IMR-90 (cell line): ENCODE measurements around the gene RIMS4. TPM values are rescaled to one million over a fixed set of nuclear protein-coding genes. Genes with fewer than 3 reads are reported as not detected.

Source experiments
- ATAC-seq: fragments of 200-7000 bp; cut with Tn5 transposase; 2 replicates; pipeline ENCODE4 v1.9.1; 2020; ENCODE audit warnings: low read depth, mild to moderate bottlenecking, moderate library complexity
- BruUV-seq: library from RNA; stranded (reverse); fragments of 400-500 nt; replicated peaks from 2 replicates; lab custom pipeline; 2021; lab: Mats Ljungman, UMichigan
- CTCF ChIA-PET: fragments of 300-600 bp; formaldehyde crosslinking; extraction: SDS; loops from one replicate; lab custom pipeline; 2021; ENCODE audit warnings: antibody characterized with exemption; lab: Yijun Ruan, JAX
- POLR2A ChIA-PET: fragments of 300-600 bp; sonication (Branson Sonifier 250); formaldehyde crosslinking; loops from one replicate; lab custom pipeline; 2022; ENCODE audit warnings: antibody characterized with exemption; ENCODE audit not compliant: unreplicated experiment; lab: Charles Lee
- DNase-seq: peaks from one replicate; pipeline ENCODE4 v3.0.0; 2013
- H2AFZ ChIP-seq: replicated peaks from 2 replicates; pipeline ENCODE3; 2013; ENCODE audit warnings: low read length, mild to moderate bottlenecking; ENCODE audit not compliant: poor library complexity
- H2AK5ac ChIP-seq: 2 replicates; pipeline ENCODE4 v1.6.1; 2013; ENCODE audit warnings: low read depth, low read length, inconsistent platforms
- H2AK9ac ChIP-seq: replicated peaks from 2 replicates; pipeline ENCODE3; 2013; ENCODE audit warnings: mild to moderate bottlenecking, low read depth, low read length, moderate library complexity; ENCODE audit not compliant: poor library complexity
- H2BK120ac ChIP-seq: 2 replicates; pipeline ENCODE4 v1.6.1; 2013; ENCODE audit warnings: low read depth, low read length, inconsistent platforms
- H2BK15ac ChIP-seq: 3 replicates; pipeline ENCODE4 v1.6.1; 2013; ENCODE audit warnings: low read depth, low read length, inconsistent platforms
- H2BK20ac ChIP-seq: 2 replicates; pipeline ENCODE4 v1.6.1; 2013; ENCODE audit warnings: low read depth, mild to moderate bottlenecking, inconsistent platforms, low read length, moderate library complexity
- H2BK5ac ChIP-seq: 2 replicates; pipeline ENCODE4 v1.6.1; 2013; ENCODE audit warnings: mild to moderate bottlenecking, low read depth, low read length, inconsistent platforms; ENCODE audit not compliant: poor library complexity, severe bottlenecking
- H3K14ac ChIP-seq: replicated peaks from 2 replicates; pipeline ENCODE4 v1.6.1; 2013; ENCODE audit warnings: low read depth, low read length, inconsistent platforms
- H3K18ac ChIP-seq: 2 replicates; pipeline ENCODE4 v1.6.1; 2013; ENCODE audit warnings: low read depth, low read length, control low read depth
- H3K23ac ChIP-seq: 2 replicates; pipeline ENCODE4 v1.6.1; 2013; ENCODE audit warnings: low read depth, low read length, inconsistent platforms
- H3K27ac ChIP-seq: 2 replicates; pipeline ENCODE4 v1.5.1; 2013; ENCODE audit warnings: mild to moderate bottlenecking, control low read depth, low read length; ENCODE audit not compliant: insufficient read depth
- H3K27me3 ChIP-seq: 2 replicates; pipeline ENCODE4 v1.6.1; 2013; ENCODE audit warnings: low read length; ENCODE audit not compliant: control insufficient read depth, insufficient read depth
- H3K36me3 ChIP-seq: 2 replicates; pipeline ENCODE4 v1.6.1; 2013; ENCODE audit warnings: low read length, mixed read lengths; ENCODE audit not compliant: control insufficient read depth, insufficient read depth
- H3K4ac ChIP-seq: 2 replicates; pipeline ENCODE4 v1.6.1; 2013; ENCODE audit warnings: low read depth, low read length, inconsistent platforms
- H3K4me1 ChIP-seq: 2 replicates; pipeline ENCODE4 v1.6.1; 2013; ENCODE audit warnings: low read length, mixed read lengths; ENCODE audit not compliant: control insufficient read depth, insufficient read depth
- H3K4me2 ChIP-seq: 2 replicates; pipeline ENCODE4 v1.6.1; 2013; ENCODE audit warnings: low read depth, mild to moderate bottlenecking, control low read depth, low read length, moderate library complexity
- H3K4me3 ChIP-seq: 2 replicates; pipeline ENCODE4 v1.5.1; 2013; ENCODE audit warnings: low read depth, mild to moderate bottlenecking, control low read depth, low read length, moderate library complexity; ENCODE audit not compliant: insufficient read depth
- H3K56ac ChIP-seq: 2 replicates; pipeline ENCODE4 v1.6.1; 2013; ENCODE audit warnings: low read length, inconsistent platforms; ENCODE audit not compliant: insufficient read depth; ENCODE audit errors: extremely low read depth
- H3K79me1 ChIP-seq, 2 experiments: 2 replicates each; pipeline ENCODE4 v1.6.1; 2013; ENCODE audit warnings: low read length in 2 of 2, inconsistent platforms in 1 of 2, low read depth in 1 of 2
- H3K9ac ChIP-seq: 2 replicates; pipeline ENCODE4 v1.6.1; 2013; ENCODE audit warnings: low read depth, low read length, control low read depth
- H3K9me1 ChIP-seq: 2 replicates; pipeline ENCODE4 v1.6.1; 2013; ENCODE audit warnings: low read length, inconsistent platforms; ENCODE audit not compliant: insufficient read depth
- H3K9me3 ChIP-seq: 2 replicates; pipeline ENCODE4 v1.6.1; 2013; ENCODE audit warnings: low read length; ENCODE audit not compliant: control insufficient read depth, insufficient read depth
- H4K20me1 ChIP-seq: 2 replicates; pipeline ENCODE4 v1.6.1; 2013; ENCODE audit warnings: low read length, inconsistent platforms; ENCODE audit not compliant: insufficient read depth
- H4K5ac ChIP-seq: 2 replicates; pipeline ENCODE4 v1.6.1; 2013; ENCODE audit warnings: mild to moderate bottlenecking, low read depth, low read length, control low read depth
- H4K8ac ChIP-seq, 2 experiments: 2 replicates each; pipeline ENCODE4 v1.6.1; 2013; ENCODE audit warnings: low read depth in 2 of 2, low read length in 2 of 2, control low read depth in 1 of 2, inconsistent platforms in 1 of 2
- H4K91ac ChIP-seq: 2 replicates; pipeline ENCODE4 v1.6.1; 2013; ENCODE audit warnings: low read depth, low read length, inconsistent platforms; ENCODE audit not compliant: insufficient read depth
- BHLHE40 ChIP-seq: fragments of 150-350 bp; IDR thresholded peaks from 2 replicates; pipeline ENCODE4 v1.6.1; 2016; ENCODE audit warnings: mild to moderate bottlenecking, low read depth, low read length
- CEBPB ChIP-seq: IDR thresholded peaks from 2 replicates; pipeline ENCODE4 v1.6.1; 2012; ENCODE audit warnings: low read depth, low read length, improper control_type of control experiment
- CHD1 ChIP-seq: IDR thresholded peaks from 2 replicates; pipeline ENCODE4 v1.6.1; 2012; ENCODE audit warnings: low read depth, low read length, improper control_type of control experiment
- ELK1 ChIP-seq: fragments of 150-350 bp; IDR thresholded peaks from 2 replicates; pipeline ENCODE4 v1.6.1; 2016; ENCODE audit warnings: low read depth, mild to moderate bottlenecking, low read length, moderate library complexity, borderline replicate concordance
- FOS ChIP-seq: fragments of 150-350 bp; IDR thresholded peaks from 2 replicates; pipeline ENCODE4 v1.6.1; 2016; ENCODE audit warnings: low read depth, low read length
- MAFK ChIP-seq: IDR thresholded peaks from 2 replicates; pipeline ENCODE4 v1.6.1; 2012; ENCODE audit warnings: low read depth, low read length, improper control_type of control experiment
- MAZ ChIP-seq: IDR thresholded peaks from 2 replicates; pipeline ENCODE4 v1.6.1; 2012; ENCODE audit warnings: low read depth, mild to moderate bottlenecking, low read length, improper control_type of control experiment, moderate library complexity, borderline replicate concordance
- MXI1 ChIP-seq: IDR thresholded peaks from 2 replicates; pipeline ENCODE4 v1.6.1; 2012; ENCODE audit warnings: low read depth, mild to moderate bottlenecking, low read length, moderate library complexity, borderline replicate concordance
- NFE2L2 ChIP-seq: fragments of 150-350 bp; IDR thresholded peaks from 2 replicates; pipeline ENCODE4 v1.6.1; 2016; ENCODE audit warnings: low read depth, mild to moderate bottlenecking, low read length
- POLR2A ChIP-seq: IDR thresholded peaks from 2 replicates; pipeline ENCODE4 v1.6.1; 2012; ENCODE audit warnings: mild to moderate bottlenecking, low read depth, low read length
- RAD21 ChIP-seq: IDR thresholded peaks from 2 replicates; pipeline ENCODE4 v1.6.1; 2012; ENCODE audit warnings: low read length, improper control_type of control experiment
- RCOR1 ChIP-seq: IDR thresholded peaks from 2 replicates; pipeline ENCODE4 v1.6.1; 2012; ENCODE audit warnings: mild to moderate bottlenecking, low read length, improper control_type of control experiment; ENCODE audit not compliant: insufficient replicate concordance
- RFX5 ChIP-seq: IDR thresholded peaks from 2 replicates; pipeline ENCODE4 v1.8.0; 2012; ENCODE audit warnings: low read depth, mild to moderate bottlenecking, low read length, moderate library complexity
- SMC3 ChIP-seq: fragments of 150-350 bp; IDR thresholded peaks from 2 replicates; pipeline ENCODE4 v1.6.1; 2016; ENCODE audit warnings: low read depth, mild to moderate bottlenecking, antibody characterized with exemption, low read length, moderate library complexity
- WGBS, 2 experiments: methylation state at CpG; one replicate each; pipeline versions ENCODE4 v1.1.5 to v1.1.7; 2013; ENCODE audit warnings: missing lambda C conversion rate in 2 of 2; ENCODE audit not compliant: insufficient read length in 1 of 2; ENCODE audit errors: extremely low coverage in 2 of 2; 5-methylcytosine and 5-hydroxymethylcytosine counted together
- dilution Hi-C: fragments of 300-500 bp; cut with HindIII; formaldehyde crosslinking; loops from one replicate; pipeline ENCODE4 v1.14.3; 2018; ENCODE audit warnings: low sequenced_read_pairs; ENCODE audit not compliant: unreplicated experiment
- in situ Hi-C: fragments of 300-500 bp; cut with MboI; formaldehyde crosslinking; loops from 3 replicates; pipeline ENCODE4 v1.14.3; 2019; ENCODE audit warnings: low sequenced_read_pairs, inconsistent platforms, mixed read lengths
- intact Hi-C: fragments of 100-400 bp; cut with micrococcal nuclease; formaldehyde crosslinking; loops from 2 replicates; pipeline ENCODE4 v1.10.0; 2022
- polyA plus RNA-seq, 3 experiments: library from polyadenylated mRNA; depleted of rRNA; stranded (reverse); fragments of >200 nt; gene quantifications; 2 replicates each; pipeline ENCODE4 v1.2.3, GENCODE V29; 2012; ENCODE audit warnings: low replicate concordance in 1 of 3
- total RNA-seq: library from RNA; depleted of rRNA; stranded (reverse); fragments of >200 nt; gene quantifications from 2 replicates; pipeline ENCODE4 v1.2.3, GENCODE V29; 2012
- TF ChIP-seq, protein P1 (sequence below): fragments of 150-350 bp; IDR thresholded peaks from 2 replicates; pipeline ENCODE4 v1.6.1; 2017; ENCODE audit warnings: mild to moderate bottlenecking, antibody characterized with exemption, low read length, low read depth
- TF ChIP-seq, protein P2 (sequence below): conservative IDR thresholded peaks from 2 replicates; pipeline ENCODE4 v1.5.1; 2012; ENCODE audit warnings: mild to moderate bottlenecking, low read depth, low read length, improper control_type of control experiment

RIMS4 gene
- total and polyA plus RNA-seq, 2 of the 4 experiments (the other 2 are of a cell fraction): not detected

- Histone ChIP-seq H3K27ac (no peak overlapping the region), H4K20me1 (no peaks in the 10 kb centered on the region), H3K79me1 (no peaks in the 10 kb centered on the region), H4K8ac (no peak overlapping the region), H2BK15ac (no peak overlapping the region), H3K36me3 (no peaks in the 10 kb centered on the region), H2AFZ (no peak overlapping the region), H3K4me3 (no peak overlapping the region), H4K5ac (no peak overlapping the region), H2BK5ac (no peak overlapping the region), H2AK5ac (no peak overlapping the region), H3K23ac (no peak overlapping the region), H3K27me3 (peaks cover 19% of the 10 kb centered on the region), H2BK120ac (no peak overlapping the region), H3K4ac (no peak overlapping the region), H3K56ac (no peak overlapping the region), H3K9me3 (0 out of 2 replicates have a peak, but pooled peaks cover 2% of the 10 kb centered on the region), H3K4me2 (no peak overlapping the region), H3K9ac (no peak overlapping the region), H3K14ac (no peak overlapping the region), H3K18ac (no peak overlapping the region), H3K4me1 (no peaks in the 10 kb centered on the region), H2AK9ac (no peak overlapping the region), H3K9me1 (no peaks in the 10 kb centered on the region), H2BK20ac (no peak overlapping the region), H4K91ac (no peak overlapping the region)
- dilution Hi-C loops (no loop called here), intact Hi-C loops (no loop called here), in situ Hi-C loops (no loop called here)
- WGBS, 2 experiments: 49% methylated on average over 3 of the region's 3 CpGs; no CpG with 5 or more reads in 1 of the 2 experiments
- CTCF ChIA-PET: no interaction called here
- DNase-seq (no peak), ATAC-seq (no peak)
- BruUV-seq: no TSS peak
- TF ChIP-seq MAZ (no peak), POLR2A (no peak), SMC3 (no peak), RFX5 (no peak), CEBPB (no peak), CHD1 (no peak), ELK1 (no peak), NFE2L2 (no peak), MXI1 (no peak), RCOR1 (no peak), FOS (no peak), MAFK (no peak), BHLHE40 (no peak), RAD21 (no peak)
- TF ChIP-seq, protein P1, sequence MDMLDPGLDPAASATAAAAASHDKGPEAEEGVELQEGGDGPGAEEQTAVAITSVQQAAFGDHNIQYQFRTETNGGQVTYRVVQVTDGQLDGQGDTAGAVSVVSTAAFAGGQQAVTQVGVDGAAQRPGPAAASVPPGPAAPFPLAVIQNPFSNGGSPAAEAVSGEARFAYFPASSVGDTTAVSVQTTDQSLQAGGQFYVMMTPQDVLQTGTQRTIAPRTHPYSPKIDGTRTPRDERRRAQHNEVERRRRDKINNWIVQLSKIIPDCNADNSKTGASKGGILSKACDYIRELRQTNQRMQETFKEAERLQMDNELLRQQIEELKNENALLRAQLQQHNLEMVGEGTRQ: no peak
- TF ChIP-seq, protein P2, sequence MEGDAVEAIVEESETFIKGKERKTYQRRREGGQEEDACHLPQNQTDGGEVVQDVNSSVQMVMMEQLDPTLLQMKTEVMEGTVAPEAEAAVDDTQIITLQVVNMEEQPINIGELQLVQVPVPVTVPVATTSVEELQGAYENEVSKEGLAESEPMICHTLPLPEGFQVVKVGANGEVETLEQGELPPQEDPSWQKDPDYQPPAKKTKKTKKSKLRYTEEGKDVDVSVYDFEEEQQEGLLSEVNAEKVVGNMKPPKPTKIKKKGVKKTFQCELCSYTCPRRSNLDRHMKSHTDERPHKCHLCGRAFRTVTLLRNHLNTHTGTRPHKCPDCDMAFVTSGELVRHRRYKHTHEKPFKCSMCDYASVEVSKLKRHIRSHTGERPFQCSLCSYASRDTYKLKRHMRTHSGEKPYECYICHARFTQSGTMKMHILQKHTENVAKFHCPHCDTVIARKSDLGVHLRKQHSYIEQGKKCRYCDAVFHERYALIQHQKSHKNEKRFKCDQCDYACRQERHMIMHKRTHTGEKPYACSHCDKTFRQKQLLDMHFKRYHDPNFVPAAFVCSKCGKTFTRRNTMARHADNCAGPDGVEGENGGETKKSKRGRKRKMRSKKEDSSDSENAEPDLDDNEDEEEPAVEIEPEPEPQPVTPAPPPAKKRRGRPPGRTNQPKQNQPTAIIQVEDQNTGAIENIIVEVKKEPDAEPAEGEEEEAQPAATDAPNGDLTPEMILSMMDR: no peak
- POLR2A ChIA-PET: no interaction called here
Observed at GRCh38 chr20:44832724-44833123, 22.4 kb upstream of the RIMS4 start.
